HG03039 (cell line): ENCODE data around the gene GPR39.

ENCODE experiments used
- ATAC-seq: cut with Tn5 transposase; IDR thresholded peaks from one replicate; pipeline ENCODE4 v1.9.1; 2021; ENCODE audit warnings: mild to moderate bottlenecking, moderate library complexity; ENCODE audit not compliant: unreplicated experiment

The GPR39 gene

GRCh38 chr2:132597831-132598230 is 181.2 kb downstream of the GPR39 start:
- no peak for ATAC-seq

GRCh38 chr2:132598536-132598935 is 181.9 kb downstream of the GPR39 start:
- ATAC-seq: no peak

- ATAC-seq: no peak
Observed at GRCh38 chr2:132599556-132599955, 183.0 kb downstream of the GPR39 start.

- ATAC-seq: no peak
Observed at GRCh38 chr2:132604561-132604960, 188.0 kb downstream of the GPR39 start.

GRCh38 chr2:132605236-132606180 is 188.9 kb downstream of the GPR39 start:
- ATAC-seq: no peak

GRCh38 chr2:132606649-132607048 is 190.0 kb downstream of the GPR39 start:
- no peak for ATAC-seq

- ATAC-seq: no peak
Observed at GRCh38 chr2:132607426-132608090, 191.0 kb downstream of the GPR39 start.

GRCh38 chr2:132608311-132608710 is 191.7 kb downstream of the GPR39 start:
- no peak for ATAC-seq

GRCh38 chr2:132609101-132609890 is 192.7 kb downstream of the GPR39 start:
- ATAC-seq: no peak

- no peak for ATAC-seq
Observed at GRCh38 chr2:132611719-132612118, 195.1 kb downstream of the GPR39 start.

GRCh38 chr2:132615329-132616085 is 198.9 kb downstream of the GPR39 start:
- ATAC-seq: no peak

- no peak for ATAC-seq
Observed at GRCh38 chr2:132617989-132618388, 201.4 kb downstream of the GPR39 start.

GRCh38 chr2:132618734-132619133 is 202.1 kb downstream of the GPR39 start:
- no peak for ATAC-seq

GRCh38 chr2:132620115-132620514 is 203.5 kb downstream of the GPR39 start:
- ATAC-seq: no peak

GRCh38 chr2:132621131-132621875 is 204.7 kb downstream of the GPR39 start:
- ATAC-seq: no peak

- ATAC-seq: no peak
Observed at GRCh38 chr2:132623096-132623839, 206.7 kb downstream of the GPR39 start.

- no peak for ATAC-seq
Observed at GRCh38 chr2:132627536-132627935, 210.9 kb downstream of the GPR39 start.

GRCh38 chr2:132632000-132632649 is 215.5 kb downstream of the GPR39 start:
- ATAC-seq: no peak

GRCh38 chr2:132633635-132634034 is 217.0 kb downstream of the GPR39 start:
- ATAC-seq: no peak
